ENCODE results near the gene SLC37A1.

Gene SLC37A1

DNA sequence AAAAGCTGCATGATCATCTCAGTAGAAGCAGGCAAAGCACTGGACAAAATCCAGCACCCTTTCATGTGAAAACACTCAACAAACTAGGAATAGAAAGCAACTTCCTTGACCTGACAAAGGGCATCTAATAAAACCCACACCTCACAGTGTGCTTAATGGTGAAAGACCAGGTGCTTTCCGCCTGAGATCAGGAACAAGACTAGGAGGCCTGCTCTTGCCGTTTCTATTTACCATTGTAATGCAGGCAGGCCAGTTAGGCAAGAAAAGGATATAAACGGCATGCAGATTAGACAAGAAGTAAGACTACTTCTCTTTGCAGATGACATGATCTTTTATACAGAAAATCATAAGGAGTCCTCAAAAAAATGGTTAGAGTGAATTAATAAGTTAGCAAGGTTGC, 37.2 kb downstream of the SLC37A1 start:
- DNase-seq = no peak
- peak overlapping the region; percentile 15 to 28 for H3K27ac Mint-ChIP-seq
- no peak overlapping the region for H3K4me3 Mint-ChIP-seq
- peaks cover 28% of the 10 kb centered on the region for H3K36me3 Mint-ChIP-seq (ENCODE audit: insufficient read depth)
- no peaks in the 10 kb centered on the region for H3K9me3 Mint-ChIP-seq
- no peaks in the 10 kb centered on the region for H3K4me1 Mint-ChIP-seq (ENCODE audit: low read depth in 2 of 2)
- no peaks in the 10 kb centered on the region for H3K27me3 Mint-ChIP-seq
- ATAC-seq (replicated peaks) = no peak

DNA sequence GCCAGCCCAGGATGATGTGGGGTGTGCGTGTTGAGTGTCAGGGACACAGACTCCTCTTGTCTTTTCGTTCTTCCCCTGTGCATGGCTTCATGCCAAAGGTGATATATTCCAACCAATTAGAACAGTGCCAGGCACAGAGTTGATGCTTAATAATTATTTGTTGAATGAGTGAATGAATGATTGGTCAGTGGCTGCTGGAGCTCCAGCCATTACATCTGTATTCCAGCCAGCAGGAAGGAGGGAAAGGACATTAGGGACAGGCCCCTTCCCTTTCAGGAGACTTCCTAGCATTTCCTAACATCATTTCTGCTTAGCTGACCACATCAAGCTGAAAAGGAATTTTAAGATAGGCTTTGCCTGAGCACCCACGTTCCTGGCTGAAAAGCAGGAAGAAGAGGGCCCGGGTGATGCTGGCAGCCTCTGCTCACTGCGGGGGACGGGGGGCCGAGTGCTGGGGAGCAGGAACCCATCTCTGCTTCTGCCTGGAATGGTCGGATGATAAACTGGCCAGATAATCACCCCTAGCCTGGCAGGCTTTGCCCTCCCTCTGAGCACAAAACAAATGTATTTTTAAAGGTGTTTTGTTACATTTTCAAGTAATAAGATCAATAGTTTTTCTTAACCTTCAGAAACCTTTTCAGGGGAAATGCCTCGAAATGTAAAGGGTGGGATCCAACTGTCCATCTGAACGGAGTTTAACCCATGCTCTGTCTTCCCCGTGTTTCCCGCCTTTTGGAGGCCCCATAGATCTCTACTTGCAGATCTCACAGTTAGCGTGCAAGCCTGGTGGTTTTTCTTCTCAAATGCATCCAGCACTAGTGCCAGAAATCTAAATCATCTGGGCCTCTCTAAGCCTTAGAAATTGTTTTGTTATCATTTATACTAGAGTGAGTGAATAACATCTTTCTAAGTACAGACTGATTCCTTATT, 39.0 kb downstream of the SLC37A1 start:
- no peaks in the 10 kb centered on the region for H3K4me1 Mint-ChIP-seq (ENCODE audit: low read depth in 2 of 2)
- peak overlapping the region in 1 of 2 donors; percentile 49 for H3K27ac Mint-ChIP-seq
- H3K4me3 Mint-ChIP-seq = no peak overlapping the region
- no peaks in the 10 kb centered on the region for H3K27me3 Mint-ChIP-seq
- peaks cover 32% of the 10 kb centered on the region for H3K36me3 Mint-ChIP-seq (ENCODE audit: insufficient read depth)
- no peaks in the 10 kb centered on the region for H3K9me3 Mint-ChIP-seq
- ATAC-seq (replicated peaks) (no peak), DNase-seq (no peak)

DNA sequence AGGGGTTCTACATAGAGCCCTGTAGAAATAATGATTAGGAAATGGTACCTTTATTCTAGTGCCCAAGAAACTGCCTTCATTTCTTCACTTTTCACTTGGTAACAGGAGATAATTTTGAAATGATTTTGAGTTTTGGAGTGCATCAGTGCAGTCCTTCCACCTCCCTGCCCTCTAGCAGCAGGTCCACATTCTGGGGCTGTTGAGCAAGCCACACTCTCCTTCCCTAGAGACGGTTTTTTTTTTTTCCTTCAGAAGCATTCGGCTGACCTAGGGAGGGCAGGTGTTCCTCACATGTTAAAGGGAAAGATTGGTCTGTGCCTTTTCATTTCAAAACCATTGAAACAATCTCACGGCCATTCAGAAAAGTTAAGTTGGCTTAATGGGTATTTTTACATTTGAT, 39.8 kb downstream of the SLC37A1 start:
- H3K4me1 Mint-ChIP-seq (ENCODE audit: low read depth in 2 of 2) = no peaks in the 10 kb centered on the region
- peaks cover 35% of the 10 kb centered on the region for H3K36me3 Mint-ChIP-seq (ENCODE audit: insufficient read depth)
- ATAC-seq (replicated peaks) = no peak

DNA sequence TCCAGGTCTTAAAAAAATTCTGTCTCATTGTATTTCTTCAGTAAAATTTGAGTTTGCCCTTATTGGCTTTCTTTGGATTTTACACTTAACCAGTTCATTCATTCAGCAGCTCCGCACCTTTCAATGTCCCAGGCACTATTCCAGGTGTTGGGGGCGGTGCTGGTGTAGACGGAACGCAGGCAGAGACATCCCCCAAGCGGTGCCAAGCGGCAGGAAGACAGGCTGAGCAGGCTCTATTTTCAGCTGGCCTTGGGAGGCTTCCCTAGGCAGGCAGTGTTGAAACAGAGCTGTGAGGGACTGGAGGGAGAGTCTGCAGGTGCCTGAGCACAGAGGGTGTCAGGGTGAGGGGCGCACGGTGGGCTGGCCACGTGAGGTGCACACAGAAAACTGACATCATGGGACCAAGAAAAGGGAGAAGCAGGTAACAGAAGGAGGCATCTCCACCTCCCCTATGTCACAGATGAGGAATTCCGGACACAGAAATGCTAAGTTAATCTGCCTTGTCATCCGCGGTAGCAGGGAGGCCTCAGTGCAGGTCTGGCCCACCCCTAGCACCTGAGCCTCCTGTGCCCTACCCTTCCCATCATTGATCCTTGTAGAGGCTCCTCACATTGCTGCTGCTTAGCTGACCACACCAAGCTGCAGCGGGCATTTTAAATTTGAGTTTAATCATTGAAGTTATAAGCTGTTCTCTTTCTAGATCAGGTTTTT, 40.8 kb downstream of the SLC37A1 start:
- Mint-ChIP-seq H3K27me3 (no peaks in the 10 kb centered on the region), H3K9me3 (no peaks in the 10 kb centered on the region), H3K4me1 (ENCODE audit: low read depth in 2 of 2) (no peaks in the 10 kb centered on the region), H3K36me3 (ENCODE audit: insufficient read depth) (peaks cover 34% of the 10 kb centered on the region), H3K27ac (peak overlapping the region; percentile 10 to 18), H3K4me3 (no peak overlapping the region)
- DNase-seq (no peak), ATAC-seq (replicated peaks) (no peak)

More for the DNA sequence above, 39.8 kb downstream of the SLC37A1 start:
- H3K9me3 Mint-ChIP-seq = no peaks in the 10 kb centered on the region
- DNase-seq = no peak
- H3K27me3 Mint-ChIP-seq = no peaks in the 10 kb centered on the region
- H3K4me3 Mint-ChIP-seq = no peak overlapping the region
- H3K27ac Mint-ChIP-seq = peak overlapping the region in 1 of 2 donors; percentile 49

DNA sequence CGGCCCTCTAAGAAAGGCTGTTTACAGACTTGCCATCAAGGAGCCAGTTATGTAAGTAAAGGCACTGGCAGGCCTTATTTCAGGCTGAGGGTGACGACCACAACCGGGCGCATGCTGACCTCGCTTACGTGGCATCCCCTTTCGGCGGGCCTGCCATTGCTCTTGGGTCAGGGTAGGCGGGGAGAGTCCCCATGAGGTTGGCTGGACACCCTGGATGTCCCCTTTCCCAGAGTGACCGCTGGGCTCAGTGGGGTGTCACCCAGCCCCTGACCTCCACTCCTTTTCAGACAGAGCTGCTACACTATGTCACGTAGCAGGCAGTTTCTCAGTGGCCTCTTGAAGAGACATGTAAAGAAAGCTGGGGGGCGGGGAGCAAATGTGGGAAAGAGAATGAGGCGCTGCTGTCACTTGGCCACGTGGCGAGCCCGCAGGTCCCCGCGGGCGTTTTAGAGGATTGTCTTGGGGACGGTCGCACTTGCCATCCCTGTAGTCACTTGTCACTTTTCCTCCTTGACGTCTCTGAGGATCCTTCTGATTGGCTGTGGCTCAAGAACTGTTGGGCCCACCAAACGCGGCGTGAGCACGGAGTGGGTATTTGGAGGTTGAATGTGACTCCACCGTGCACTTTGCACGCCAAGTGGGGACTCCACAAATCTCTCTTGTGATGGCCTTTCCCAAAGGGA, 42.2 kb downstream of the SLC37A1 start:
- Mint-ChIP-seq H3K27ac (no peak overlapping the region), H3K9me3 (no peaks in the 10 kb centered on the region), H3K4me3 (no peak overlapping the region), H3K27me3 (no peaks in the 10 kb centered on the region), H3K4me1 (ENCODE audit: low read depth in 2 of 2) (peaks cover 0 to 3% of the 10 kb centered on the region in 2 donors), H3K36me3 (ENCODE audit: insufficient read depth) (peaks cover 37% of the 10 kb centered on the region)
- no peak for ATAC-seq (replicated peaks)
- no peak for DNase-seq

DNA sequence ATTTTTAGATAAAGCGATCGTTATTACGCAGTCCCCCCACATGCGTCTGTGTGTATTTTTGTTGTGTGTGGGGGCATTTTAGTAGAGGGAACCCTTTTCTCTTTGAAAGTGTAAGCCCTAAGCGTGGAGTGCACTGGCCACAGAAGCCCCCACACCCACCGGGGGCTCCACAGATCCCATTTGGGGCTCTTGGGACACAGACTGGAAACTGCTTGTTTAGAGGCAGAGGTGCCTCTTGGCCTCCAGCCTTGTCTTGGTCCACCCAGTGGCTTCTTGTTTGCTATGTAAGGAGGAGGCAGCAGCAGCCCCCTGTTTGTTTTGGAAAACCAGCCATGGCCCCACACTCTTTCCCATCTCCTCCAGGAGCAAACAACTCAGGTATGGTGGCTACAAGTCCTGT, 42.8 kb downstream of the SLC37A1 start:
- Mint-ChIP-seq H3K4me3 (no peak overlapping the region), H3K36me3 (ENCODE audit: insufficient read depth) (peaks cover 37% of the 10 kb centered on the region), H3K4me1 (ENCODE audit: low read depth in 2 of 2) (peaks cover 0 to 3% of the 10 kb centered on the region in 2 donors), H3K27me3 (no peaks in the 10 kb centered on the region), H3K9me3 (no peaks in the 10 kb centered on the region), H3K27ac (no peak overlapping the region)
- DNase-seq (no peak), ATAC-seq (replicated peaks) (no peak)

DNA sequence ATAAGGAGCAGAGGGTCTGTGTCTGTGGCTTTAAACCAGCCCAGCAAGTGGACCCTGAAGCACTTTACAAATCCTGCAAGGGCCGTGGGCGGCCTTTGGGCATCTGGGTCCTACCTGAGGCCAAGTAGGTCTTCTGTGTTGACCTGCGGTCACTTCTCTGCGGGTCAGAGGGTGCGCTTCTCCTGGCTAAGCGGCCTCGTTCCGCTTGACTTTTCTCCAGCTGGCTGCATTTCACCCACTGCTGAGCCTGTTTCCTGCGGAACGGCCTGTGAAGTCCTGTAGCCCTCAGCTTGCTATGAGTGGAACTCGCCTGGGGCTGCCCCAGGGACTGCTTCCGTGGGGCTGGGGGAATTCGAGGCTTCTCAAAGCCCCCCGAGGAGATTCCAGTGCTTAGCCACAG, 43.3 kb downstream of the SLC37A1 start:
- DNase-seq = no peak
- Mint-ChIP-seq H3K4me3 (no peak overlapping the region), H3K4me1 (ENCODE audit: low read depth in 2 of 2) (peaks cover 0 to 3% of the 10 kb centered on the region in 2 donors), H3K27ac (peak overlapping the region in 1 of 2 donors; percentile 22), H3K36me3 (ENCODE audit: insufficient read depth) (peaks cover 37% of the 10 kb centered on the region), H3K27me3 (no peaks in the 10 kb centered on the region), H3K9me3 (no peaks in the 10 kb centered on the region)
- no peak for ATAC-seq (replicated peaks)

DNA sequence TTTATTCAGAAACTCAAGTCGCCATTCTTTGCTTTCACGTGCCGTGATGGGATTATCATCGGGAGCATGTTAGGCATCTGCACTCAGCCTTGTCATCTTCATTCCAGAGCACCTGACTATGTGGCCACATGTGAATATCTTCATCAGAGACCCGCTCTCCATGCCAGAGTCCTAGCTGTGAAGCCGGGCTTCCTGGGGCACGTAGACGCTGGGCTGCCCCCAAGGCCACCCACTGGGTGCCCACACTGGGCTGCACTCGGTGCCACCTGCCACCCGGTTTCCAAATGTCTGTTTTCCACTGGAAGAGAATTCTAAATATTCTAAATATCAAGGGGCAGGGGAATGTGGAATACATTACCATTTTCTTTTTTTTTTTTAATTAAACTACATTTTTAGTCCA, 43.8 kb downstream of the SLC37A1 start:
- Mint-ChIP-seq H3K4me1 (ENCODE audit: low read depth in 2 of 2) (peaks cover 0 to 3% of the 10 kb centered on the region in 2 donors), H3K27me3 (no peaks in the 10 kb centered on the region), H3K36me3 (ENCODE audit: insufficient read depth) (peaks cover 37% of the 10 kb centered on the region), H3K9me3 (no peaks in the 10 kb centered on the region), H3K27ac (peak overlapping the region in 1 of 2 donors; percentile 22), H3K4me3 (no peak overlapping the region)
- ATAC-seq (replicated peaks) (no peak), DNase-seq (no peak)

DNA sequence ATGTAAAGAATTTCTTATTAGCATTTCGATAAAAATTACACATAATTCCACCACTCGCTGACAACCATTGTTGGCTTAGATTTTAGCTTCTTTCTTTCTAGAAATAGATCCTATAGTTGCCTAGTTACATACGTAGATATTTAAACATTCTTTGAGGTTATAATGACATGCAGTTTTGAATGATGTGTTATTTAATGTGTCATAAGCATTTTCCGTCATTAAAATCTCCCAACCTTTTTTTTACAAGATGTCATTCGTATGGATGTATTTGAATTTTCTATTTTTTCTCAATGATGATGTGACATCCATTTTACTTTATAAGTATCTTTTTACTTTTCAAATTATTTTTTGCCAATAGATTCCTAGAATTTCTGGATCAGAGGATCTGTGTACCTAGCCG, 44.7 kb downstream of the SLC37A1 start:
- no peak for ATAC-seq (replicated peaks)
- Mint-ChIP-seq H3K36me3 (ENCODE audit: insufficient read depth) (peaks cover 37% of the 10 kb centered on the region), H3K4me1 (ENCODE audit: low read depth in 2 of 2) (peaks cover 0 to 7% of the 10 kb centered on the region in 2 donors), H3K27me3 (no peaks in the 10 kb centered on the region), H3K4me3 (no peak overlapping the region), H3K27ac (no peak overlapping the region), H3K9me3 (no peaks in the 10 kb centered on the region)
- DNase-seq = no peak

DNA sequence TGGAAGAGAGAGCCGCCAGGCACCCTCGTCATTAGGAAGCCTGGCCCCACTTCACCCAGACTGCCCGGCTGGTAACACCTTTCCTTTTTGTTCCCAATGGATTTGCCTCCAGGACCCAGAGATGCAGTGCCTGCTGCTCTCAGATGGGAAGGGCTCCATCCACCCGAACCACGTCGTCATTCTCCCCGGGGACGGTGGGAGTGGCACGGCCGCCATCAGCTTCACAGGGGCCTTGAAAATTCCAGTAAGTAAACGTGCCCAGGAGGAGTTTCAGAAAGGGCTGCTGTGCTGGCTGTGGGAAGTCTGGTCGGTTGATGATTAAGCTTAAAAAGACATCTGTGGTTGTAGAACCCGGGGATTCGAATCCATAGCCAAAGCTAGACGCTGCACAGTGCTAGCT, 45.2 kb downstream of the SLC37A1 start:
- H3K27me3 Mint-ChIP-seq = no peaks in the 10 kb centered on the region
- peaks cover 0 to 7% of the 10 kb centered on the region in 2 donors for H3K4me1 Mint-ChIP-seq (ENCODE audit: low read depth in 2 of 2)
- no peak overlapping the region for H3K27ac Mint-ChIP-seq
- H3K36me3 Mint-ChIP-seq (ENCODE audit: insufficient read depth) = peaks cover 36% of the 10 kb centered on the region
- DNase-seq (no peak), ATAC-seq (replicated peaks) (no peak)
- H3K4me3 Mint-ChIP-seq = no peak overlapping the region
- no peaks in the 10 kb centered on the region for H3K9me3 Mint-ChIP-seq

DNA sequence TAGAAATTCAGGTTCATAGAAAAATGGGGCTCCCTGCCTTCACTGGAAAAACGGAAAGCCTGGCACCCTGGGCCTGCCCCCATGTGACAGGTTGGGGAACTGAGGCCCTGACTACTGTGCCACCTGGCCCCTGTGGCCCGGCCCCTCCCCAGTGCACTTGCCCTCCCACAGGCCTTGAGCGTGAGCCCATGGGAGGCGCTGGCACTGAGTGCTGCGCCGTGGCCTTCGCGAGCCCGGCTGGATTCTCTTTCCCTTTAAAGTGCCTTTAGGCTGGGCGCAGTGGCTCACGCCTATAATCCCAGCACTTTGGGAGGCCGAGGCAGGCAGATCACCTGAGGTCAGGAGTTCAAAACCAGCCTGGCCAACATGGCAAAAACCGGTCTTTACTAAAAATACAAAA, 45.7 kb downstream of the SLC37A1 start:
- no peak overlapping the region for H3K4me3 Mint-ChIP-seq
- H3K9me3 Mint-ChIP-seq = no peaks in the 10 kb centered on the region
- DNase-seq (no peak), ATAC-seq (replicated peaks) (no peak)
- H3K4me1 Mint-ChIP-seq (ENCODE audit: low read depth in 2 of 2) = peaks cover 0 to 7% of the 10 kb centered on the region in 2 donors
- H3K27ac Mint-ChIP-seq = no peak overlapping the region
- H3K27me3 Mint-ChIP-seq = no peaks in the 10 kb centered on the region
- H3K36me3 Mint-ChIP-seq (ENCODE audit: insufficient read depth) = peaks cover 37% of the 10 kb centered on the region

DNA sequence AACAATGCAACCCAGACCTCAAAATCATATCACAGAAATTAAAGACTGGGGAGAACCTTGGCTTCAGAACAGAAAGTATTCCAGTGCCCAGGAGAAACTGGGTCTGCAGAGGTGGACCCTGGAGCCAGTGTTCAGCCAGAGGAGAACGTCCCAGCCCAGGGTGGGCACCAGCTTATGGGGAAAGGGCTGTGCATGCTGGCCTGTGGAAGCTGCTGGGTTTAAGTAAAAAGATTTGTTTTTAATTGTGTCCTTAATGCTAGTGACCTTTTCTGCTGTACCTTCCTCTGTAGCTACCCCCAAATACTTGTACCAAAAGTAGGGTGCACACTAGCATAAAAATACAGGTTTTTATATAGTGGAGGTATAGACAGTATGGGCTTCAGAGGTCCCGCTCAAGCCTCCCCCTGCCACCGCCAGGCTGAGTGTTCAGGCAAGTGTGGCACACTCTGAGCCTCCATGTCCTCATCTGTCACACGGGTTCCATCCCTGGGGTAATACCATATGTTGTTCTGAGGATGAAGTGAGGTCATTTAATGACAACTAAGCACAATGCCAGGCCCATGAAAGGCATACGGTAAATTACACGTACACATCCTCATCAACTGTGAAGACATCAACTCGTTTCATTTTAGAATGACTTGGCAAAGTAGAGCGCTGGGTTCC, 47.0 kb downstream of the SLC37A1 start:
- ATAC-seq (replicated peaks) (no peak), DNase-seq (no peak)
- H3K4me1 Mint-ChIP-seq (ENCODE audit: low read depth in 2 of 2) = peaks cover 0 to 10% of the 10 kb centered on the region in 2 donors
- H3K4me3 Mint-ChIP-seq = no peak overlapping the region
- peak overlapping the region in 1 of 2 donors; percentile 44 for H3K27ac Mint-ChIP-seq
- no peaks in the 10 kb centered on the region for H3K9me3 Mint-ChIP-seq
- peaks cover 31% of the 10 kb centered on the region for H3K36me3 Mint-ChIP-seq (ENCODE audit: insufficient read depth)
- no peaks in the 10 kb centered on the region for H3K27me3 Mint-ChIP-seq
